Measurements from ENCODE around the gene SLCO3A1.

SLCO3A1 gene

GRCh38 chr15:91853511-91853947, at the start of gene SLCO3A1:
TSS of gene SLCO3A1 (plus strand) at chr15:91853708.
- DNase-seq (ENCODE audit: low read depth in 3 of 3), result peak; percentile 50 to 72 (median 72)

- DNase-seq (ENCODE audit: low read depth in 3 of 3), result no peak
Observed at GRCh38 chr15:91807122-91807521, 46.4 kb upstream of the SLCO3A1 start.

DNA sequence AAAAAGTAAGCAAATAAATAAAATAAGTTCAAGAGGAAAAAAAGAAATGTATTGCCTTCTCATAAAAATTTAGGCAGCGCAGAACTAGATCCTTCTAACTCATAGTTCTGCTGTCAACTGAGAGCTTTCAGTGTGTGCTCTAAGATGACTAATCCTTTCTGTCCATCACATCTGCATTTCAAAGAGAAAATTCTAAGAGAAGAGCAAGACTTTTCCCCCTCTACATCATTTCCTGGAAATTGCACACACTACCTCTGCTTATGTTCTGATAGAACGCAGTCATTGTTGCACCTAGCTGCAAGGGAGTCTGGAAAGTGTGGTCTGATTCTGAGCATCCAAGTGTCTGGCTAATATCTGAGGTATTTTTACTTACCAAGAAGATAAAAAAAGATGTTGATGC, 39.6 kb upstream of the SLCO3A1 start:
- no peak for DNase-seq (ENCODE audit: low read depth in 3 of 3)

GRCh38 chr15:91816942-91817341, 36.6 kb upstream of the SLCO3A1 start:
- DNase-seq (ENCODE audit: low read depth in 3 of 3), result no peak

- no peak for DNase-seq (ENCODE audit: low read depth in 3 of 3)
Observed at GRCh38 chr15:91821458-91821857, 32.0 kb upstream of the SLCO3A1 start.

DNA sequence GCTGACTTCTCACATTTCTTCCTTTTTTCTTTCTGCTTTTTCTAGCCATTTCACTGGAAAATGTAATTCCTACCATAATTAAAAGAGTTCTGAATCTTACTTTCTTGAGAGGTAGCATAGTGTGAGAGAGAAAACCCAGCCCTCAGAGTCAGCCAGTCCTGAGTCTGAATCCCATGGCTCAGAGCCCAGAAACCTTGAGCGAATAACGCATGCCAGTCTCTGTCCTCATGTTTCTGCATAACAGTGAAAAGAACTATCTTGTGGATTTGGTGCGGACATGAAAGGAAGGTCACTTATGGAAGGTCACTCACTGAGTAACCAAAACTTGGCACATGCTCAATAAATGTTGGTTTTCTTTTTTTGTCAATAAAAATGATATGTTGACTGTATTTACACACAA, 29.3 kb upstream of the SLCO3A1 start:
- DNase-seq (ENCODE audit: low read depth in 3 of 3), result no peak

GRCh38 chr15:91826443-91826842, 27.1 kb upstream of the SLCO3A1 start:
- DNase-seq (ENCODE audit: low read depth in 3 of 3), result no peak

DNA sequence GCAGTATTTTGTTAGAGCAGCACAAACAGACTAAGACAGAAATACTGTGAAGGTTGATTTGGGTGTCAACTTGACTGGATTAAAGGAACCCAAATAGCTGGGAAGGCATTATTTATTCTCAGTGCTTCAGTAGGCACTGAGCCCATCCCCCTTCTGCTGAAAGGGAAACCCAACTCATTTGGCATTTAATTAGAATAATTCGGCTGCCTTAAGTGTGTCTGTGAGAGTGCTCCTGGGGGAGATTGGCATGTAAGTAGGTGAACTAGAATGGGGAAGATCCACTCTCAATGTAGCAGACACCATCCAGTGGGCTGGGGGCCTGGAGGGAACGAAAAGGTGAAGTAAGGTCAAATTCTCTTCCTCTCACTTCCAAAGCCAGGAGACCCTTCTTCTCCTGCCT, 20.5 kb upstream of the SLCO3A1 start:
- no peak for DNase-seq (ENCODE audit: low read depth in 3 of 3)

DNA sequence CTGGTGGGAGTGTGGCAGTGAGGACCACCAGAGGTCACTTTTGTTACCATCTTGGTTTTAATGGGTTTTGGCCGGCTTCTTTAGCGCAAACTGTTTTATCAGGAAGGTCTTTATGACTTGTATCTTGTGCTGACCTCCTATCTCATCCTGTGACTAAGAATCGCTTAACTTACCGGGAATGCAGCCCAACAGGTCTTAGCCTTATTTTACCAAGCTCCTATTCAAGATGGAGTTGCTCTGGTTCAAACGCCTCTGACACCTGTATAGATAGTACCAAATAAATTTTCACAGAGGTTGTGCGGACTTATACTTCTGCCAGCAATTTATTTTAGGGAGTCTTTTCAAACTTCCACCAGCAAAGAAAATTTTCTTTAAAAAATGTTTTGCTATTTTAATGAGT, 13.6 kb upstream of the SLCO3A1 start:
- no peak for DNase-seq (ENCODE audit: low read depth in 3 of 3)

DNA sequence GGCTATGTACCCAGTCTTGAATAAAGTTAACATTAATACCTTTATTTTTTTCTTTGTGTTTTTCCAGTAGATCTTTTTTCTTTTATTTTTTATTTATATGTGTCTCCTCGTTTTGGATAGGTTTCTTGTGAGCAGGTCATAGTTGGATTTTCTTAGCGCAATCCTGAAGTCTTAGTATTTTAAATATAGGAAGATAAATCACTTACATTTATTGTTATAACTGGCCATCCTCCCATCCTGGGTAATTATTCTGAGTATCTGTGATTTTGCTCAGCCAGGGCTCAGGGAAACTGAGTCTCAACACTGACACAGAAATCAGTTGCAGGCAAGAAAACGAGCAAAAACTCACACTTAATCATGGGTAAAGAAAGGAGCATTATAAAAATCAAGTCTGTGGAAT, 11.6 kb upstream of the SLCO3A1 start:
- no peak for DNase-seq (ENCODE audit: low read depth in 3 of 3)

- DNase-seq (ENCODE audit: low read depth in 3 of 3), result no peak
Observed at GRCh38 chr15:91844341-91844740, 9.2 kb upstream of the SLCO3A1 start.

DNA sequence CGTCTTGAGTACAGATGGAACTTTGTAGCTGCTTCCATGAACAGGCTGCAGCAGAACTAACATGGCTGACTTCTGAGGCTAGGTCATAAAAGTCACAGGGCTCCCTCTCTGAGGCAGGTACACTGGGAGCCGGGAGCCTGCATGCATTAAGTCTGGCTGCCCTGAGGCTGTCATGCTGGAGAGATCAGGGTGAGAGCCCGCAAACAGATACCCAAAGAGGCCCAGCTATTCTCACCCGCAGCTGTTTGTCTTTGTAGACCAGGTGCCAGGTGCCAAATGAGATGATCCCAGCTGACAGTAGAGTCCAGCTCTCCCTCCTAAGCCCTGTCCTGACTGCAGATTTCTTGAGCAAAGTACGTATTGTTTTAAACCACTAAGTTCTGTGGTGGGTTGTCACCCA, 8.6 kb upstream of the SLCO3A1 start:
- DNase-seq (ENCODE audit: low read depth in 3 of 3), result no peak

- no peak for DNase-seq (ENCODE audit: low read depth in 3 of 3)
Observed at GRCh38 chr15:91845720-91846119, 7.8 kb upstream of the SLCO3A1 start.

DNA sequence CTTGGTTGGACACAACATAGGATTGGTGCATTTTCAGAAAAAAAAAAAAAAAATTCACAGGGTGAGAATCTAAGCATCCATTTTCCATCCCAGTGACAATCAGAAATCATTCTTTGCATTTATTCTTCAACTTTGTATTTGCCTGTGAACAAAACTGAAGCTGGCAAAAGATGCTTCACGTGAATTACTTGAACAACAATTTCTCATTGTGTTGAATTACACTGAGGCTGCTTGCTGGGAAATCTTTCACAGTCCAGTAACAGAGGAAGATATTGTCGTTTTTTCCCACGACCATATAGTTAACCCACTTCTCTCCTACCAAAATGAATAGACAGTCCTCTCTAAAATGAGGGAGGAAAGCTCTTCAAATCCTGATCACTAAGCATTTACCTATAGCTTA, 4.3 kb upstream of the SLCO3A1 start:
- no peak for DNase-seq (ENCODE audit: low read depth in 3 of 3)

DNA sequence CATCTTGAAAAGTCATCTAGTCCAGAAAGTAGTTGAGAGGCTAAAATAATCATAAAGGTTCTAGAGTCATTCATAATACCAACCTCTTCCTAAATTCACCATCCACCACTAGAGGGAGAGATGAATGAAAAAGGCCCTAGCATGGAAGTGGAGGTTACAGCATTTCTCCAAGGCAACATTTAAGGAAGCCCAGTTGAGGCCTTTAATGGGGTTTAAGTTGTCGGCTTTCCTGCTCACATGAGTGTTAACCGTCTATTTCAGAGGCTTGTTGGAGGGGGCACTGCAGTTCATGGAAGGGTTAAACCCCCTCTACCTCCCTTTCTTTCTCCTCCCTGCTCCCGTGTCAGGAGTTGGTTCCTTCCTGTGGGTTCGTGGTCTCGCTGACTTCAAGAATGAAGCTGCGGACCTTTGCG, 3.8 kb upstream of the SLCO3A1 start:
- DNase-seq (ENCODE audit: low read depth in 3 of 3), result no peak

DNA sequence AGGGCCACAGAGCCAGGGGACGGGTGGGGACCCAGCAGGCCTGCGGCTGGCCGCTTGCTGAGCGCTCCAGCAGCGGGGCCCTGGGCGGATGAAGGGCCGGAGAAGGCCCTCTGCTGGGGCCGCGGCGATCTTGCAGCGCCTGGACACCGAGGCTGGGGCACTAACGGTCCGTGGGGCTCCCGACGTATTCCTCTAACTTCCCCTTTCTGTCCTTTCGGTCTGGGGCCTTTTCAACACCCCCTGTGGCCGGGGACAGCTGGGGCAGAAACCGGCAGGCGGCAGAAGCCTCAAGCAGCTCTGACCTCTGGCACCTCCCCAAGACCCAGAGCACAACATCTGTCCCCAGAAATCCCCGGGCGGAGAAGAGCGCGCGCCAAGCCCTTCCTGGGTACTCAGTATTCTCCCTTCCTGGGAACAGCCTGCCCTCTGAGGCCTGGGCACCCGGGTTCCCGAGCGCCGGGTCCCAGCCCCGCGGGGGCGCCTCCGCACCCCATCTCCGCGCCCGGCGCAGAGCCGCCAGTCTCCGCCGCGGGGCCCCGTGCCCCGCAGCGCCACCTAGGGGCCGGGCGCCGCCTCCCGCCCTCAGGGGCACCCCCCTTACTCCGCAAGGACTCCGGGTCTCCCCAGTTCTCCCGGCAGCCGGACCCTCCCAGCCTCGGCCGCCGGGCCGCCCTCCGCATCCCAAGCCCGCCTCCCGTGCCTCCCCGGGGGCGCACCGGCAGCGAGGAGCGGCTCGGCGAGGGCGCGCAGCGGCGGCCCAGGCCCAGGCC, 582 bp upstream of the SLCO3A1 start:
- peak; percentile 50 to 64 (median 59) for DNase-seq (ENCODE audit: low read depth in 3 of 3)

GRCh38 chr15:91853948-91854638, 585 bp downstream of the SLCO3A1 start:
- DNase-seq (ENCODE audit: low read depth in 3 of 3), result peak; percentile 13 to 31 (median 17)

DNA sequence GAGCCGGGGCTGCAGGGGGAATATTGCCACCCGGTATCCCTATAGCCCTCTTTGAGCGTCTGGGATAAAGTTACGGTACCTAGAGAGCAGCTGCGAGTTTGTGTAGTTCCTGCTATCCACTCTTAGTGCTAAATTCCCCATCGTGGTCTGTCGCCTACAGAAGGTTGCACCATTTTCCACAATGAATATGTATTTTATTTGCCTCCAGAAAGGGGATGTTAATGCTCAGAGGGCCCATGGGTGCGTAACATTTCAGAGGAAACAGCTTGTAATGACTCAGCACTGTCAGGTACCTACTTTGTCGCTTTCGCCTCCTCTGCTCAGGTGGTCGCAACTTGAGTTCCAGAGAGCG, 1.1 kb downstream of the SLCO3A1 start:
- peak in 1 of 3 experiments; percentile 26 for DNase-seq (ENCODE audit: low read depth in 3 of 3)

DNA sequence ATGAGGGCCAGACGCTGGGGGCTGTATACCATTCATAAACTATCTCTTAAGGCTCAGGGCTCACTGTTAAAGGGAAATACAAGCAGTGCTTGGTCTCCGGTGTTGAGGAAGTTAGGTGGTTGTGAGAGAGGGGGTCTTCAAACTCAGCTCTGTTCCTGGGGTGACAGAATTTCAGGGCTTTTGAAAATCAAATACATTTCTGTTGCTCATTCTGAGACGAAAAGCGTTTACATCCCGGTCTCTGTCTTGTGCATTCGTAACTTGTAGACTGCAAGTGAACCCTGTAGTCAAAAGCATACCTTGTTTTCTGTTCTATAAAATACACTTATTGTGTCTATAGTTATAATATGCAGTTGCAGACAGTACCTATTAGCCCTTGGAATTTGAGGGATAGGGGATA, 1.7 kb downstream of the SLCO3A1 start:
- DNase-seq (ENCODE audit: low read depth in 3 of 3), result no peak

GRCh38 chr15:91855684-91856489, 2.4 kb downstream of the SLCO3A1 start:
- no peak for DNase-seq (ENCODE audit: low read depth in 3 of 3)

DNA sequence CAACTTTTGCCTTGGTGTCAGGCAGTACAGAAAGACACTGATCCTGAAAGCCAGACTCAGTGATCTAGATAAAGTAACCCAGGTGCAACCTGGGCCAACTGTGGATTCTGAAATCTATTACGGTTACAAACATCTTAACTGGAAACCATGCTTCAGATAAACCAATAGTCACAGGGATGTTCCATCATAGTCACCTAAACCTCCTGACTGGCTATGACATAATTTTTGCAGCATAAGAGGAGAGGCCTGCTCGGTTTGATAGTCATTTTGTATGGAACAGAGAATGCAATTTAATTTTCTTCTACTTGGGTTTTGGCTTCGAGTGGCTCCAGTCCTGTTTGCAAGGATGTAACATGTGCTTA, 3.7 kb downstream of the SLCO3A1 start:
- DNase-seq (ENCODE audit: low read depth in 3 of 3), result no peak

GRCh38 chr15:91857772-91858171, 4.3 kb downstream of the SLCO3A1 start:
- DNase-seq (ENCODE audit: low read depth in 3 of 3), result peak in 1 of 3 experiments; percentile 23

GRCh38 chr15:91860498-91860897, 7.0 kb downstream of the SLCO3A1 start:
- no peak for DNase-seq (ENCODE audit: low read depth in 3 of 3)

Measured in stimulated activated CD4-positive, alpha-beta T cell treated with anti-CD3 and anti-CD28 coated beads, TNF-alpha, amount 100 ng/mL, for 4 hours (primary cell).